Hematopoietic multipotent progenitor cell treated with erythropoietin and hydrocortisone succinate and interleukin-3 and kit ligand, for 6 days (in vitro differentiated cells): Measurements from ENCODE around the gene PPP3R2.
A peak's percentile ranks its signal among the peaks of the same experiment; 100 is the strongest.
"Not testable (repeated sequence)": the region's sequence is repeated elsewhere in the genome, so short reads cannot be mapped to it uniquely, and the experiment has no call there.

Experiments
- DNase-seq: peaks from one replicate; pipeline ENCODE4 v3.0.0-alpha.2; 2015

PPP3R2 gene

GRCh38 chr9:101587332-101588043 is 7.3 kb downstream of the PPP3R2 start:
- no peak for DNase-seq

DNA sequence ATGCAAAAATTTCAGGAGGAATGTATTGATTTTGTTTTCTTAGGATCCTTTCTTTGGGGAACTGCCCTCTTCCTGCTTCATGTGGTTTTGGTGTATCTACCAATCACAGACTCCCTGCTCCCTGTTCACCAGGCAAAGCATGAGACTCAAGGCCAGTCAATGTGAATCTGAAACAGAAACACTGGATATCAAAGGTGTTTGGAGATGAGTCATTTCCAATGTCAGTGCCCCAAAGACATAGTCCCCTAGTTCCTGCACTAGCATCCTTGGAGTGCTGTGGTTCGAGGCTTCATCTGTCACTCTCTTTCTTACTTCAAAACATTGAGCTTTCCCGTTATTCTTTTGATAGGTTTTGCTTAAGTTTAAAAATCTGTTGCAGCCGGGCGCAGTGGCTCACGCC is 8.1 kb downstream of the PPP3R2 start:
- no peak for DNase-seq

GRCh38 chr9:101585740-101586139 is 9.0 kb downstream of the PPP3R2 start:
- DNase-seq = peak; percentile 35

- peak; percentile 18 for DNase-seq
Observed at GRCh38 chr9:101582553-101582952, 12.2 kb downstream of the PPP3R2 start.

- DNase-seq = no peak
Observed at GRCh38 chr9:101579711-101580545, 14.8 kb downstream of the PPP3R2 start.

DNA sequence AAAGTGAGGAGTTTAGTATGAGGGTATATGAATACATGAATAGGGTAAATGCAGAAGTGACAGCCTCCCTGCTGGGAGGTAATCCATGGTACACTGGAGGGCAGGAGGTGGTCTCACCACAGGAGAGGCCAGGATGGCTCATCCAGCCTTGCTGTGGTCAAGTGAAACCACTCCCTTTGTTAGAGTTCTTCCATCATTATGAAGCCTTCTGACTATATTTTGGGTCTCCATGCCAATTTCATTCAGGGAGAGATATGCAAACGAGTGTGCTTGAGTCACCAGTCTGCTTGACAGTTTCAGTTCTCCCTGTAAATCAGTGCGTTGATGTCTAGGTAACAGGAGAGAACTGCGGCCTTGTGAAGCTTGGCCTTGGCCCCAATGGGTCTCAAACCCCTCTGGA is 16.4 kb downstream of the PPP3R2 start:
- DNase-seq = no peak

DNA sequence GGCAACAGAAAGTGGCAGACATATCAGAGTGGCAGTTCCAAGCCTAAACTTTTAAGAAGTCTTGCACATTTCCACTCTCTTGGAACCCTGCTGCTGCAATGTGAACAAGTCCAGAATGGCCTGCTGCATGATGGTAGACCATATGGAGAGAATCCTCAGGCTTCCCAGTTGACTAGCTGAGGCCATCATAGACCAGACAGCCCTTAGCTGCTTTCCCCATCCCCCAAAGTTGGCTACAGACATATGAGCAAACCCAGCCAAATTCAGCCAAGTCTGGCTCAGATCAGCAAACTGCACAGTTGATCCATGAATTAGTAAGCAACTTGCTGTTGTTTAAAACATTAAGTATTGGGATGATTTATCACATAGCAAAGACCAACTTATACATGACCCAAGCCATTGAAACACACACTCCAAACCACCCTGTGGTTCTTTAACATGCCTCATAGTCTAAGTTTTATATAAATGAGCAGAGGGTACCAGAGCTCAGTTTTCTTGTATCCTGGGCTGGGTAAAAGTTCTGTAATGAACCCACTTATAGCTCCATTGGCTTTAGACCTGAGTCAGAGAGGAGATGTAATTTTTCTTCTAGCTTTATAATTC is 19.9 kb downstream of the PPP3R2 start:
- no peak for DNase-seq

GRCh38 chr9:101572316-101572715 is 22.5 kb downstream of the PPP3R2 start:
- no peak for DNase-seq

DNA sequence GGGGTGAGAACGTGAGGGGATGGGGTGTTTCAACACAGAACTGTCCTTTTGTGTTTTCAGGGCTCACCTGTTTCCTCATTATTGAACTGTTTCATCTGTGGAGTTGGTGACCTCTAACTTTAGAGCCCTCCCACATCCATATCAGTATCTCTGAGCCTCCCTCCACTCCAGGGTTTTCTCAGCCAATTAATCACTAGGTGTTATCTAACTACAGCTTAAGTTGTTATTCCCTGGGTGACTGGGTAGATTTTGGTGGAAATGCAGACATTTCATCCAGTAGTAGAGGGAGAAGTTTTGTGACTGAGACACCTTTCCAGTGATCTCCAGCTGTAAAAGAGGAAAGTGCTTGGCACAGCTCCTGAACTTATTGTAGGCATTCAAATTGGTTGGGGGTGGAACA is 23.7 kb downstream of the PPP3R2 start:
- DNase-seq = peak; percentile 71

GRCh38 chr9:101569741-101570501 is 24.8 kb downstream of the PPP3R2 start:
- peak; percentile 96 for DNase-seq

DNA sequence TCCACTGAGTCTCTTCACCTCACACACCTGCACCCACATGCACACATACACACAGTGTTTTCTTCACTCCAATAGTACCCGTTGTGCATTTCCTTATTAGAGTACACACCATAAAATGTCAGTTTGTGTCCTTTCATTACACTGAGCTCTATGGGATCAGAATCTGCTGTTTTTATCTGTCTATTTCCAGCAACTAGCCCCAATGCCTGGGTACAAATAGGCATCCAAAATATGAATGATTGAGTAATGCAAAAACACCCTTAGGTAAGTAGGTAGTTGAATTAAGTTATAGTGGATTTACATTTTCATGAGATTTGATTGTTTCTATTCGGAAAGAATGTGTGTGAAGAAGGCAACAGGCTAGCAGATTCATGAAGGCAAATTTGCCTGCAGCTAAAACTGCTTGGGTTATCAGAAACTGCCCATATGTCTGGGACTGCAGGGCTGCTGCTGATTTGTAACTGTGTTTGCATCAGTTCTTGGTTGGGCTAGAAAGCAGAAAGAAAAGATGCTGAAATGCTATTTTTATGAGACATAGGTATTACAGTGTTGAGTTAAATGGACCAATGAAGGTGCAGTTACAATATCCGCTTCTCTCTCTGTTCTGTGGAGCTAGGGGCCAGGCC is 26.9 kb downstream of the PPP3R2 start:
- peak; percentile 60 for DNase-seq

- peak; percentile 78 for DNase-seq
Observed at GRCh38 chr9:101566904-101567724, 27.7 kb downstream of the PPP3R2 start.

DNA sequence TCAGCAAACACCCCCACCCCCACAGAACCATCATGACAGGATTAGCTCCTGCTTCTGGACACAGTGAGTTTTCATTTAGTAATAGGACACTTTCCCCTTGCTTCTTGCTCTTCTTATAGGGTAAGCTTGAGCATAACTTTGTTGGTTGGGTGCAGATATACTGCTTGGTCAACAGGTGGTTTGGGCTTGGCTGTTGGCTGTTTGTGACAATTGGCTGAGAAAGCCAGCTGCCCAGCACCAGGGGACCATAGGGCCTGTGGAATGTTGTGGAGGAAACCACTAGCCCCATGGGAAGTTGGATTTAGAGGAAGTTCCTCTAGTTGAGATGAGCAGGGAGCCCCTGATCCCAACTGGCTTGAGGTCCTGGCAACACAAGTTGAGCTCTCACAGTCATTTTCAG is 30.5 kb downstream of the PPP3R2 start:
- no peak for DNase-seq

- DNase-seq = no peak
Observed at GRCh38 chr9:101562966-101563365, 31.8 kb downstream of the PPP3R2 start.

GRCh38 chr9:101561740-101562139 is 33.0 kb downstream of the PPP3R2 start:
- DNase-seq = peak; percentile 19

DNA sequence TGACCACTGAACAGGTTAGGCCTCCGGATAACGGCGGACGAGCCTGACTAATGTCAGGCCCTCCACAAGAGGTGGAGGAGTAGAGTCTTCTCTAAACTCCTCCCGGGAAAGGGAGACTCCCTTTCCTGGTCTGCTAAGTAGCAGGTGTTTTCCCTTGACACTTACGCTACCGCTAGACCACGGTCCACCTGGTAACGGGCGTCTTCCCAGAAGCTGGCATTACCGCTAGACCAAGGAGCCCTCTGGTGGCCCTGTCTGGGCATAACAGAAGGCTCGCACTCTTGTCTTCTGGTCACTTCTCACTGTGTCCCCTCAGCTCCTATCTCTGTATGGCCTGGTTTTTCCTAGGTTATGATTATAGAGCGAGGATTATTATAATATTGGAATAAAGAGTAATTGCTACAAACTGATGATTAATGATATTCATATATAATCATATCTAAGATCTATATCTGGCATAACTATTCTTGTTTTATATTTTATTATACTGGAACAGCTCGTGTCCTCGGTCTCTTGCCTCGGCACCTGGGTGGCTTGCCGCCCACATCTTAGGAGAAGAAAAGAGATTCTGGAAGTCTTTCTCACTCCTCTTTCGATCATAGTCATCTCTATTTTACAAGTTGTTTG is 45.2 kb downstream of the PPP3R2 start:
- not testable (repeated sequence) for DNase-seq

GRCh38 chr9:101543098-101543735 is 51.6 kb downstream of the PPP3R2 start:
- no peak for DNase-seq
